CD4-positive, alpha-beta T cell (primary cell): Measurements from ENCODE around the gene HINT2. TPM values are rescaled to one million over a fixed set of nuclear protein-coding genes. Genes with fewer than 3 reads are reported as not detected.

Experiments used
- ATAC-seq: fragments of 200-7000 bp; cut with Tn5 transposase; one replicate; pipeline ENCODE4 v1.10.0; 2022; ENCODE audit warnings: mild to moderate bottlenecking; ENCODE audit not compliant: poor library complexity
- CTCF ChIA-PET: fragments of 350-600 bp; sonication (Branson Sonifier 250); formaldehyde crosslinking; loops from one replicate; lab custom pipeline; 2021; ENCODE audit warnings: antibody characterized with exemption, inconsistent platforms; lab: Charles Lee
- POLR2A ChIA-PET: fragments of 350-600 bp; sonication (Branson Sonifier 250); formaldehyde crosslinking; loops from one replicate; lab custom pipeline; 2021; ENCODE audit warnings: antibody characterized with exemption, inconsistent platforms; lab: Charles Lee
- DNase-seq, 14 experiments: peaks; one replicate each; pipeline ENCODE4 v3.0.0-alpha.2; 2013 to 2020; ENCODE audit warnings: mixed read lengths in 2 of 14
- H3K27ac ChIP-seq, 2 donors: one replicate each; pipeline versions ENCODE4 v1.5.1 to v1.7.0; 2013; ENCODE audit warnings: low read length in 2 of 2, low read depth in 1 of 2, mild to moderate bottlenecking in 1 of 2
- H3K27me3 ChIP-seq, 2 experiments: 1 replicate in 1 of 2; 2 replicates in 1 of 2; pipeline versions ENCODE4 v1.6.1 to v1.7.0; 2013; ENCODE audit warnings: low read length in 2 of 2, control low read depth in 1 of 2, mild to moderate bottlenecking in 1 of 2, moderate library complexity in 1 of 2; ENCODE audit not compliant: insufficient read depth in 2 of 2, control insufficient read depth in 1 of 2
- H3K36me3 ChIP-seq: one replicate; pipeline ENCODE4 v1.6.1; 2013; ENCODE audit warnings: low read length, control low read depth; ENCODE audit not compliant: insufficient read depth
- H3K4me1 ChIP-seq: one replicate; pipeline ENCODE4 v1.6.1; 2013; ENCODE audit warnings: low read length, control low read depth; ENCODE audit not compliant: insufficient read depth
- H3K4me3 ChIP-seq: one replicate; pipeline ENCODE4 v1.5.1; 2013; ENCODE audit warnings: mild to moderate bottlenecking, low read length, moderate library complexity
- H3K9me3 ChIP-seq, 2 experiments: 1 replicate in 1 of 2; 2 replicates in 1 of 2; pipeline versions ENCODE4 v1.6.1 to v1.7.0; 2013; ENCODE audit warnings: low read length in 2 of 2, mild to moderate bottlenecking in 2 of 2, control low read depth in 1 of 2, moderate library complexity in 1 of 2; ENCODE audit not compliant: control insufficient read depth in 1 of 2, insufficient read depth in 1 of 2
- H3K27ac Mint-ChIP-seq: one replicate; pipeline ENCODE4 v1.8.0; 2020; ENCODE audit warnings: mixed read lengths
- H3K27me3 Mint-ChIP-seq: one replicate; pipeline ENCODE4 v1.8.0; 2021; ENCODE audit warnings: mixed read lengths
- H3K36me3 Mint-ChIP-seq: one replicate; pipeline ENCODE4 v1.8.0; 2021; ENCODE audit warnings: low read depth, mixed read lengths
- H3K4me1 Mint-ChIP-seq: one replicate; pipeline ENCODE4 v1.8.0; 2021; ENCODE audit warnings: low read depth, mixed read lengths
- H3K4me3 Mint-ChIP-seq: one replicate; pipeline ENCODE4 v1.8.0; 2020; ENCODE audit warnings: mild to moderate bottlenecking, mixed read lengths
- H3K9me3 Mint-ChIP-seq: one replicate; pipeline ENCODE4 v1.8.0; 2020; ENCODE audit warnings: mixed read lengths
- CTCF ChIP-seq: fragments of 200-600 bp; IDR thresholded peaks from one replicate; pipeline ENCODE4 v1.8.0; 2022; ENCODE audit warnings: antibody characterized with exemption, mild to moderate bottlenecking
- intact Hi-C, 2 experiments: fragments of 100-400 bp; cut with DNase I in 1 of 2; cut with micrococcal nuclease in 1 of 2; formaldehyde crosslinking; loops; one replicate each; pipeline versions ENCODE4 v1.15.1 to v1.9.0; 2023 to 2025; cut with DNase I, micrococcal nuclease
- total RNA-seq, 174 experiments: library from RNA in 2 of 174; stranded (reverse) in 2 of 174; gene quantifications; one replicate each; pipeline ENCODE4 v1.2.3 and lab custom pipeline; 2021 to 2026

The HINT2 gene
- total RNA-seq, 2 experiments from 2014 or later = 10.9 to 12.6 TPM

GRCh38 chr9:35808433-35808832 lies 6.4 kb downstream of the HINT2 start:
- Mint-ChIP-seq H3K9me3 (no peaks in the 10 kb centered on the region), H3K27me3 (no peaks in the 10 kb centered on the region), H3K36me3 (peaks cover 51% of the 10 kb centered on the region), H3K4me3 (no peak overlapping the region), H3K4me1 (peaks cover 25% of the 10 kb centered on the region), H3K27ac (no peak overlapping the region)
- ChIA-PET CTCF (no interaction called here), POLR2A (no interaction called here)
- ATAC-seq (no peak), DNase-seq (no peak)
- Histone ChIP-seq H3K9me3 (no peaks in the 10 kb centered on the region), H3K27me3 (no peaks in the 10 kb centered on the region), H3K4me1 (peaks cover 28% of the 10 kb centered on the region), H3K36me3 (peaks cover 37% of the 10 kb centered on the region), H3K4me3 (no peak overlapping the region), H3K27ac (no peak overlapping the region)
- no peak for TF ChIP-seq CTCF
- intact Hi-C loops = loop anchor here in 1 of 2 experiments (2.0 kb wide), 1 partner anchor 14 kb away; no protein-coding TSS in a partner anchor

- Histone ChIP-seq H3K36me3 (peaks cover 50% of the 10 kb centered on the region), H3K27ac (no peak overlapping the region), H3K4me1 (peaks cover 5% of the 10 kb centered on the region), H3K4me3 (no peak overlapping the region), H3K27me3 (no peaks in the 10 kb centered on the region), H3K9me3 (no peaks in the 10 kb centered on the region)
- no peaks in the 10 kb centered on the region for H3K27me3 Mint-ChIP-seq
- ATAC-seq (no peak), DNase-seq (no peak)
- H3K27ac Mint-ChIP-seq = no peak overlapping the region
- H3K36me3 Mint-ChIP-seq = peaks cover 66% of the 10 kb centered on the region
- no peaks in the 10 kb centered on the region for H3K9me3 Mint-ChIP-seq
- POLR2A ChIA-PET = interaction anchor here (0.8 kb wide), 1 partner anchor 8 kb away, joined by 4 read pairs; the partner anchor contains the start of gene HINT2
- CTCF ChIA-PET = no interaction called here
- no peak for TF ChIP-seq CTCF
- intact Hi-C loops = no loop called here
- H3K4me3 Mint-ChIP-seq = no peak overlapping the region
- peaks cover 3% of the 10 kb centered on the region for H3K4me1 Mint-ChIP-seq
These were observed 8.7 kb downstream of the HINT2 start for GRCh38 chr9:35806101-35806500.

GRCh38 chr9:35801328-35802128 lies 13.3 kb downstream of the HINT2 start:
- no peak for ATAC-seq
- TF ChIP-seq CTCF = no peak
- POLR2A ChIA-PET = no interaction called here
- H3K9me3 Mint-ChIP-seq = no peaks in the 10 kb centered on the region
- no peak overlapping the region for H3K27ac Mint-ChIP-seq
- no peaks in the 10 kb centered on the region for H3K4me1 Mint-ChIP-seq
- Histone ChIP-seq H3K4me1 (no peaks in the 10 kb centered on the region), H3K9me3 (no peaks in the 10 kb centered on the region), H3K27me3 (no peaks in the 10 kb centered on the region), H3K27ac (no peak overlapping the region), H3K4me3 (no peak overlapping the region), H3K36me3 (peaks cover 45% of the 10 kb centered on the region)
- peaks cover 60% of the 10 kb centered on the region for H3K36me3 Mint-ChIP-seq
- intact Hi-C loops = no loop called here
- no peak overlapping the region for H3K4me3 Mint-ChIP-seq
- CTCF ChIA-PET = no interaction called here
- no peak for DNase-seq
- H3K27me3 Mint-ChIP-seq = no peaks in the 10 kb centered on the region
